Activated CD4-positive, CD25-positive, alpha-beta regulatory T cell (primary cell): ENCODE data around the gene GDF7.

Experiments used
- DNase-seq, 4 experiments: peaks; one replicate each; lab custom pipeline; 2025; lab: John Stamatoyannopoulos, UW

Gene GDF7

DNA sequence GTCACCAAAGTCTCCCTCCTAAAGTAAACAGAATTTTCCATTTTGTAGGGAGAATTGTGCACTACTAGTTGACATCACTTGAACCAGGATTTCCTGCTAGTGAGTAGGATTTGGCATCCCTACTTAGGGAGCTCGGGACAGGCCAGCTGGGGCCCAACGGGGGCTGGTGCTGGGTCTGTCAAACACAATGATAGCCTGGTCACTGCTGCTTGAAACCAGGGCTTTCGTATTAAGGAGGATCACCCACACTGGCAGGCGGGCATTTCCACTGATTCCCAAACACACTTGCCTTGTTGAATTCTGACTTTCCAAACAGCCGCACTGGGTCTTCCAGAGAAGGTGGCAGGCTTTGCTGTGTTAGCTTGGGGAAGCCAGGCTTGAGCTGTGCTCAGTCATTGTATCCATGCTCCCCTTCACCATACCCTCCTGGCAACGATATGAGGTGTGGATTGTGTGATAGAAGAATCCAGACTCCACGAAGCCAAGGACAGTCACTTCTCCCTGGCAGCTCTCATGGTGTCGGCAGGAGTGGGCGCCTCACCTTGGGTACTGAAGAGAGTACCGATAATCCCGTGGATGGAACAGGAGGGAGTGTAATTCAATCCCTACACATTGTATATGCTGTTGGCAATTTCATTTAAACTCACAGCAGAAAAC, 7.5 kb downstream of the GDF7 start:
- no peak for DNase-seq

DNA sequence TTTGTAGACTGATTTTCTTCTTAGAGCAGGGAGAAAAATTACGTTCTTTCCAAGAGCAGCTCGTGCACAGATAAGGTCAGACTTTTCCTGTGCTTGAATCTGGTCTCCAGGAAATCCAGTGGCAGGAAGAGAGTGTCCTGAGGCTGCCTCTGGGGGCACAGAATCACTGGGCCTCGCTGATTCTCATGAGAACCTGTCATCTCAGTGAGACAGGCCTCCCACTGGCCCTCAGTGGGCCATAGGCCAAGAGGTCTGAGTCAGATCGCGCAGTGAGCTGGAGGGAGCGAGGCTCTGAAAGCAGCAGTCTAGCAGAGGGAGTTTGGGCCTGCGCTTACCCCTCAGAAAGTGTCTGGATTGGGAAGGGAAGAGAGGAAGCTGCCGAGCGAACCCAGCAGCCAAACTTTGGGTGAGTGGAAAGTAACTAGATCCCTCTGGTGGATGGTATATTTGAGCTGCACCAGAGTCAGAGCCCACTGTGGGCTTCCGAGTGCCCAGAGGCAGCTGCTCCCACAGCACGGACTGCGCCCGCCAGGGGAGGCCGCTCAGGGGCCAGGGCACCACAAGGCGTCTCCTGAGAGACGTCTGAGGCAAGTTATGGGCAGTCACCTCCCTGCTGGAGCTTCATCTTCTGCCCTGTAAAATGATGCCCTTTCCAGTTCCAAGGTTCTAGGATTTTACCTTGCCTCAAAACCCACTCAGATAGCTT, 8.2 kb downstream of the GDF7 start:
- no peak for DNase-seq

DNA sequence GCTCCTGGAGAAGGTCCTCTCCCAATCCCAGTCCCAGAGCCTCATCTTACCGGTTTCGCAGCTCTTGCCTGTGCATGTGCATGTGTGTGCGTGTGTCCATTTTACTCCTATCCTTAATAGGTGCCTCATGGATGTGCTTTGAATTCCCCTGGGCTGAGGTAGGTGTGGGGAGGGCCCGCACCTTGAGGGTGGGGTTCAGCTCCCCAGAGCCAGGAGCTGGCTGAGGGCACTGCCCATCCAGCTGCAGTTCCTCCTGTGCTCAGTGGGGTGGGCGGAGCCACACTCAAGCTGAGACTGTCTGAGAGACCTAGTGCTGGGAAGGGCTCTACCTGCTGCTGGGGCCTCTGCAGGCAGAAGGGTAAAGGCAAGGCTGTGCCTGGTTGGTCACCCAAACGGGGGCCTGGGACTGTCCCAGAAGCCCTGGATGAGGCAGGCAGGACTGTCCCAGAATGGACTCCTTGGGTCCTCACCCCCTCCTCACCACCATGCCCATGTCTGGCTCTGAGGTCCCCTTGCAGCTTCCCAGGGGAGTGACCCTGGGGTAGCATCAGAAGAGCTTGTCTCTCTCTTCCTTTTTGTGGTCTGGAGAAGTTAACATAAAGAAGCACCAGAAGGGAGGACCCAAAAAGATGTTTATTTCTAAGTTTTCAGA, 8.9 kb downstream of the GDF7 start:
- no peak for DNase-seq

DNA sequence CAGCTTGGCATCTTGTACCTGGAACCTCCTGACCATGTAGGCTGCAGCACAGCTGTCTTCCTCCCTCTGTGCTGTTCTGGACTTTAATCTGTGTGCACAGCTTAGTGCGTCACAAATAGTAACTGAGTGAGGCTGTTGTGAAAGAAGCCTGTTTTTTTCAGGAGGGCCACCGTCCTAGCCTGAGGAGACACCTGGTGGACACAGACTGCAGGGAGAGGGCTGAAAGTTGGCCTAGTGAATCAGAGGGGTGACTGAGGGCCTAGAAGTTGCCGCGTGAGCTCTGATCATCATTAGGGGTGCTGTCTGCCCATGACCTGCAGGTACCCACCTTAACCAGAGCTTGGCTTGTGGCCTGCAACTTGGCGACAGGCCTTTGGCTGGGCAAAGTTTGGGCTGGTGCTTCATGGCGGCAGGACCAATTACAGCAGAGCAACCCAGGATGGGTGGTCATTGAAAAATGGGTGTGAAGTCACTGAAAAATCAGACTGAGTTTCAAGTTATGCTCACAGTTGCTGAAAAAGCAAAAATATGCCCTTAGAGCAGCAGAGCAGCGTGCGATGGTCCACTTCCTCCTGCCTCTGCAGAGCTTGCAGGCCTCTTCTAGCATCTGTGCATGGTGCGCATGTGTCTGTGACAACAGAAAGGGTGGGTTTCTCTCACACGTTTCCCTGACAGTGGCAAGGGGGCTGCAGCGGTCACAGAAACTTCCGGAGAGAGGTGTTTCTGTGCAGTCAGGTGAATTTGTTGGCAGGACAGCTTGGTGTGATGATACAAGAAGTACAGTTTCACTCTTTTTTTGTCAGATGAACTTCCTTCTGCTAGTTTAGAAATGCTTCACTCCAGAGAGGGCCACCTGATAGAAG, 9.6 kb downstream of the GDF7 start:
- no peak for DNase-seq

DNA sequence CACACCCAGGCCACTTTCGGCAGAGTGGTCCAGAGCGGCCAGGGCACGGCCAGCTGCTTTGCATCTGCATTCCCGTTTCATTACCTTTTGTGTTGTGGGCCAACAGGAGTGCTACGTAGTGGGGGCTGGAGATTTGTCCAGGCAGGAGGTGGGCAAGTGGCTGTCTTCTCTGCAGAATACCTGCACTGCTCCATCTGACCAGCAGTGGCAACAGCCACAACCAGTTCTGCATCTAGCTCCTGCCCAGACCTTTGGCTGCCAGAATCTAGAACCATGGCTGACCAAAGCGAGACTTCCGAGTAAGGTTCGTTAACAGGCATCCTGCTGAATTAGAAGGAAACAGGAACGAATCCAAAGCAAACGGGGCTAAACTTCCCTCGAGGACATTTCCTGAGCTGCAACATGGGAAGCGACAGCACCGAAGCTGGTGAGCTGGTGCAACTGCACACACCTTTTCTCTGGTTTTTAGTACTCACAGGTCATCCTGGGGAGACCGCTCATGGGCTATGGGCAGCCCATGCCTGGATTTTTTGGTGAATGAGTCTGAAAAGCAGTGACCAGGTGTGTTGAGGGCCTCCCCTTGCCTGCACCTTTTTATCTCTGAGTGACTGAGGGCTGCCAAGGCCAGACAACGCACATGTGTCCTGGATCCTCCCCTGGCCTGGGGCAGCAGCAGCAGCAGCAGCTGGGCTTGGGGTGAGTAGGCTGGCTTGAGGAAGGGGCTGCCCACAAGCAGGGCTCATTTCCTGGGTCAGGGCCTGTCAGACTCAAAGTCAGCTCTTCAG, 10.5 kb downstream of the GDF7 start:
- no peak for DNase-seq

DNA sequence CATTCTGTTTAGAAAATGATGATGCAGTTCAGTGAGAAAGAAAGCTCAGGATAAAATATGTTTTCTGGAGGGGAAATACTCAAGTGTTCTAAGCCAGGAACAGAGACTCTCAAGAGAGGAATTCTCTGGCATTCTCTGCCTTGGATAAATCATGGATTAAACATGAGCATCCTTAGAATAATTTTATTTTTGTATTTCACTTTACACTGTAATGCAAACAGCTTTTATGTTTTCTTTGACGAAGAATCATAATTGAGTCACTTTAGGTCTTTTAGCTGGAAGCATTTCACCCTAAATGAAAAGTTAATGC, 11.1 kb downstream of the GDF7 start:
- DNase-seq, result no peak

DNA sequence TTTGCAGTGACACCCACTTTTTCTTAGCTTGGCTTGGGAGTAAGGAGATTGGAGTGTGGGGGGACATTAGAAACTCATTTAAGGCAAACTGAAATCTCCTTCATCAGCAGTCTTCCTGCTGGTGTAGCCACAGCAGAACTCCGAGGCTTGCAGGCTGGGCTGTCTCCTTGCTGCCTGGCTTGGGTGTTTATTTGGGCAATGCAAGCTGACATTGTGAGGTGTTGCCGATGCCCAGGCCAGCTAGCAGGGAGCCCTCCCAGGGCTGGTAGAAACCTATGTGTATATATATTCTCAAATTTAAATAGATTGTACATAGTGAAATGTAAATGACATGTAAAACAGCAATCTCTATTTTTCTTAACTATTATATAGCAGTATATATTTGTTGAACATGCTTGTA, 11.8 kb downstream of the GDF7 start:
- DNase-seq, result no peak

DNA sequence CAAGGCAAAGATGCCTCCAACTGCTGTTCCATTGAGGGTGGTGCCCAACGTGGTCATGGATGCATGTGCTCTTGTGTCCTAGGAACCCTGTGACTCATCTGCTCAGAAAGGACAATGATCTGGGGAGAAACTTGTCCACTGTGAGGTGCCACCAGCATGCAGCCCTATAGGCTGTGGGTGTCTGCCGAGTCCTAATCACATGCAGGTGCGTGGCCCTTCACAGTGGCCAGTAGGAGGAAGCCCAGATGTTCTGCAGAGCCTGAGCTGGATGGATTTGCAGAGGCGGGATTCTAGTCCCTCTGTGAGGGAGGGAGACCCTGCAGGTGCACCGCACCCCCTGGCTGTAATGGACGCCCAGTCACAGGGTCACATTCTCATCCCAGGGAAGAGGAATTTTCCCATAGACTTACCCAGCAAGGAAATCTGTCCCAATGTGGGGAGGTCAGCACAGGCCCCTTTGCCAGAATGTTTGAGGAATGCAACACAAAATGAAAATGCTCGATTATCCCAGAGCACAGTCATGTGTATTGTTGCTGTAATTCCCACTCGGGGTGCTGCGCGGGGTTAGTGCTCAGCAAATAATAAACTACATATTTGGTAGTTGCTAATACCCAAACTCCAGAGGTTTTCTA, 13.9 kb downstream of the GDF7 start:
- no peak for DNase-seq

DNA sequence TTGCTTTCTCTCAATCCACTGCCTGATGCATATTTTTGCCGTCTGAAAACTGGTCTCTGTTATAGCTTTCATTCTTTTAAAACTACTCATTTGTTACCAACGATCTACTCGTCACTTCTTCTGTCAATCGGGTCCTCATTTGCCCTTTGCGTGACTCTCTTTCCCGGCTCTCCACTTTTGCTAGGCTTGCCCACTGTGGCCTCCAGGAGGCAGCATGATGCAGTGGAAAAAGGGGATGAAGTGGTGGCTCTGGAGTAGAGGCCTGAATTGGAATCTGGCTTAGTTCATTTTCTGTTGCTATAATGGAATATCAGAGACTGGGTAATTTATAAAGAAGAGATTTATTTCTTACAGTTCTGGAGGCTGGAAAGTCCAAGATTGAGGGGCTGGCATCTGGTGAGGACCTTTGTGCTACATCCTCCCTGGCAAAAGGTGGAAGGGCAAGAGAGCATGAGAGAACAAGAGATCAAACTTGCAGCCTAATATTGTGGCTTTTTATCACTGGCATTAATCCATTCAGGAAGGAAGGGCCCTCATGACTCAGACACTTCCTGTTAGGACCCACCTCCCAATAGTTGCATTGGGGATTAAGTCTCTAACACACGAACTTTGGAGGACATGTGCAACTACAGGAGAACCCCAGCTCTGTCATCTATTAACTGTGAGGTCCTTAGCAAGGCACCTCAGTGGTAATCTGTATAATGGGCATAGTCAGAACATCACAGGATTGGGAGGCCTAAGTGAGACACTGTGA, 15.4 kb downstream of the GDF7 start:
- no peak for DNase-seq

DNA sequence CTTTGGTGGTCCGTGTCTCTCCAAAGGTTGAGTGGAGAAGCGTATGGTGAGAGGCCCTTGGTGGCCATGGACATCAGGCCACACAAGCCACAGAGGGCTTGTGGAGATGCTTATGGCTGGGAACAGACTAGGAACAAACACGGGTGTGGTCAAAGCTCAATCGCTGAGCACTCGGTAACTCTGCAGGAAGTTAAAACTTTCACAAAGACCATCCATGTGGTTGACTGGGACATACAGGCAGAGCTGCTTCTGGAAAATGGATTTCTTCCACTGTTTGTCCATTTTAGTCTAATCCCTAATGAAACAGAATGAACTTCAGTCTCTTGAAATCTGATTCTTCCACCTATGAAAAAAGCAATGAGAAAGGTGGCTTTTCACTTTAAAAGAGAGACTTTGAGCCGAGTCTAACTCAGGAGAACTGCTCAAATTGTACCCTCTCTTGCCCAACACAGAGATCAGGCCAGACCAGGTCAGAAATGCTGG, 17.7 kb downstream of the GDF7 start:
- DNase-seq, result no peak

DNA sequence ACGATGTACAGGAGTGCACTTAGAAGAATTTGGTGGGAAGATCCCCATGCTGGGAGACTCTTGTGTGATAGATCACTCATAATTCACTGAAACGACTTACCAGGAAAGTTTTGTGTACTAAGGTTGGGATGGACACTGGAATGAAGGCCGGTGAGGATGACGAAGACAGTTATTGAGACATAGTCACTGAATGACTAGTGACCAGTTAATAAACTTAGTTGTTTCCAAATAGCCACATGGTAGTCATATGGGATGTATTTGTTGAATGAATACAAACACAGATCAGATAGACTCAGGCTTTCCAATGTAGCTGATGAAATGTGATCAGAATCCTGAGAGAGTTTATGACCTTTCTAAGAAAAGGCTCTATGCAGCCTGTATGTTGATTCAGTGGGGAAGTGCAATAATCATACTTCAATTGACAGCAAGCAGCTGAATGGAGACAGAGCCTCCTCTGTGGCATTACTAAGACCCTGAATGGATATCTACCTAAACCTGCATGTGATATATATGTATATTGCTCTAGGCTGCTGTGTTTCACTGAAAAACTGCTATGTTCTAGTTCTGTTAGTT, 20.4 kb downstream of the GDF7 start:
- DNase-seq, result no peak

DNA sequence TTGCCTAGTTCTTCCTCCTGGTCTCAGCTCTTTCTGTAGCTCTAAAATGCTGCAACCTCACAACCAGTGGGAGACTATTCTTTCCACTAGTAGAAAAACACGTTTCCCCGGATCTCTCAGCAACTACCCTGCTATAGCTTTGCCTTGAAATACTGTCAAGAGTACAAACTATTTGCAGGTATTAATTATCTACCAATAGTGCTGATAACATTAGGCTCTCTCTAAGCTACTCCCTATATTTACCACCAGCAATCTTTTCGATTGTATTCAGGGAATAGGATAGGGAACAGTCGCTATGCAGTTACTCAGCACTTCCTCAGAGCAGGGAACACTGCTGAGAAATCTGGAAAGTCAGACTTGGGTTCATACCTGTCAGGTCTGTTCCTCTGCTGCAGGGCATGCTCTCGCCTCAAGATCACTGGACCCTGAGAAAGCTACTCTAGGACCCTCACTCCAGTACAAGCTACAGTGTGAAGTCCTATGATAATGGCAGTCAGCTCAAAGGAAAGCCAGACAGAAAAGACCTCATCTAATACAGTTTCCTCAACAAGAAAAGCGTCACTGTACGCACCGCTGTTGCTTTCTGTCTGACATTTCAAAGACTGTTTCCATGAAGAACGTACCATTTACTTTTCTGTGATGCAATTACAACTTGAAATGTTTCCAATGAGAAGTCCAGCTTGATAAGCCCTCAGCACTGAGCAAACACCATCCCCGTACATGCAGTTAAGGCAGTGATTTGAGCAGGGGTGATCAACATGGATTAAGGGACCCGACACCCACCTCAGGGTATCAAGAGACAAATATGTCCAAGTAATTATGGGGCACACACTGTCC, 22.7 kb downstream of the GDF7 start:
- DNase-seq, result no peak

DNA sequence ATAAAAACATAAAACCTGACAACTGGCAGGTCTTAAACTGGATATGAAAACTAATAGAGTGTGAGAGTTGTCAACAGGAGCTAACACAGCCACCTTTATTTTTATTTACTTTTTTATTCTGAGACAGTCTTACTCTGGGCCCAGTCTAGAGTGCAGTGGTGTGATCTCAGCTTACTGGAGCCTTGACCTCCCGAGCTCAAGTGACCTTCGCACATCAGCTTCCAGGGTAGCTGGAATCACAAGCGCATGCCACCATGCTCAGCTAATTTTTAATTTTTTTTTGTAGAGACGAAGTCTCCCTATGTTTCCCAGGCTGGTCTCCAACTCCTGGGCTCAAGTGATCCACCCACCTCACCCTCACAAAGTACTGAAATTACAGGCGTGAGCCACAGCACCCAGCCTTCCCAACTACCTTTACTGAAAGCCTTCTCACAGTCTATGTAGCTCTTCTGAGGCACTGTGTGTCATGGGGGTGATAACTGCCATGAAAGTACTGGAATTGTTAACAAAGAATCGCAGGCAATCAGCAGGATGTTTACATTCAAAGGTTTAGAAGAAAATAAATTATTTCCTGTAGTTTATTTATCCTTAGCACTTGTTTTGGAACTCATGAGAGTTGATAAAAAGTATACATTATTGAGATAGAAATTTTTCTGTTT, 24.3 kb downstream of the GDF7 start:
- no peak for DNase-seq

DNA sequence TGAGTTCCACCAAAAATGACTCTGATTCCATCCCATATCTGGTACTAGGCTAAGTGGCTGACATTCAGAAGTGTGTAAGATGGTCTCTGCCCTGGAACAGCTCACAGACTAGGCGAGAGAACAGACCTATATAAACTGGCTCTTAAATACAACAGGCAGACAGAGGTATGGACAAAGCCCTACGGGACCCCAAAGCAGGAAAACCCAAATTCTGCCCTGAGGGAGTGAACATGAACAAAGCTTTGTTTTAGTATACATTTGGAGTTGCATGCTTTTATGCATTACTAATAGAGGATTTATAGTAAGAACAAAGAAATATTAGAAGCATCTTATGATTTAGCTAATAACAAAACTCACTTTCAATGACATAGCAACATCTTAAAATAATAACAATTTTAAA, 25.1 kb downstream of the GDF7 start:
- DNase-seq, result no peak

DNA sequence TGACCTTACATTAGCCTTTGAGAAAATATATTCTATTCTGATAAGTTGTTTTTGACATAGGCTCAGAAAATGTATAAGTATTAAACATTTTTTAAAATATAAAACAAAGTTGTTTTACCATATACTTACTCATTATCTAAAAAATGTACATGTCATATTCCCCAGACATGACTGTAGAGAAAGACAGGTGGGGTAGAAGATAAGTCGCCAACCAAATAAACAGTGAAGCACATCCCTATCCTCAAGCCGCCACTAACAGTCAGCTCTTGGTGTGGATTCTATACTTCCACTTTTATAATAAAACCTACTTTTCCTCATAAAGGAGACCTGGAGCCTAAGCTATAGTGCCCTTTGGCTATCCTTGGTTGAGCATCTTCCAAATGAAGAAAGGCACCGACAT, 26.4 kb downstream of the GDF7 start:
- DNase-seq, result no peak

DNA sequence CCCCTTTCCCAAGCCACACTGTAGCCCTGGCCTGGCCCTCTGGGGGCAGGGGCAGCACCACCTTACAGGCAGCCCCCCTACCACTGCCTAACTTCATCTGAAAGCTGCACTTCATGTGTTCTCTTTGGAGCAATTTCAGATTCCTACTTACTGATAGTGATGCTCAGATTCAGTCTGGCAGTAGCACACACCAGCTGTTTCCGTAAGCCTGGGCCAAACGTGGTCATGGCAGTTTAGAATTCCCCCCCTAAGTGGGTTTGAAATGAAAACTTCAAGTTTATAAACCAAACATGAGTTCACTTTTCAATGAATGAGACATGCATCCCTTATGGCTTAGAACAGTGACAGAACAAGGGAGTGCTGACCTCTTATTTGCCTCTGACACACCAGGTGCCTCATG, 29.4 kb downstream of the GDF7 start:
- DNase-seq, result no peak

DNA sequence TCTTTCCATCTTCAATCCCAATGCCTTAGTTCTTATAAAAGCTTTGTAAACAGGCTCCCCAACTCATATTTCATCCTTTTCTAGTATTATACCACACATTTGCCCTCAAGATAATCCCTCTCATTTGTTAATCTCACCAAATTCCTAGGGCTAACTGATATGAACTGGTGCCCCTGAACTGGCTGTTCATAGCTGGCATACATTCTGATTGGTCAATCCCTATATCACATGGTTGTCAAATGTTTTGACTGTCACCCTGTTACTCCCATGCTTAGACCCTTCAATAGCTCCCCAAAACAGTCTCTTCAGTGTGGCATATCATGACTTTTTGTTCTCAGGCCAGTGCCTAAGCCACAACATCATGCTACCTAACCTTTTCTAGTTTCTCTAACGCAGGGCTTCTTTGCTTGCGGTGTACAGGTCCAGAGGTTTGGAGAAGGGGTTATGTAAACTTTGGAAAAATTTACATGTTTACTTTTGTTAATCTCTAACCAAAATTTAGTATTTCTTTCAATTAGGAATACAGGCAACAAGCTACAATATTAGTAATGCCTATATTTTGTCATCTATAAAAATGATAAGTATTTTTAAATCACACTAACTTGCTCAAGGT, 30.5 kb downstream of the GDF7 start:
- no peak for DNase-seq

DNA sequence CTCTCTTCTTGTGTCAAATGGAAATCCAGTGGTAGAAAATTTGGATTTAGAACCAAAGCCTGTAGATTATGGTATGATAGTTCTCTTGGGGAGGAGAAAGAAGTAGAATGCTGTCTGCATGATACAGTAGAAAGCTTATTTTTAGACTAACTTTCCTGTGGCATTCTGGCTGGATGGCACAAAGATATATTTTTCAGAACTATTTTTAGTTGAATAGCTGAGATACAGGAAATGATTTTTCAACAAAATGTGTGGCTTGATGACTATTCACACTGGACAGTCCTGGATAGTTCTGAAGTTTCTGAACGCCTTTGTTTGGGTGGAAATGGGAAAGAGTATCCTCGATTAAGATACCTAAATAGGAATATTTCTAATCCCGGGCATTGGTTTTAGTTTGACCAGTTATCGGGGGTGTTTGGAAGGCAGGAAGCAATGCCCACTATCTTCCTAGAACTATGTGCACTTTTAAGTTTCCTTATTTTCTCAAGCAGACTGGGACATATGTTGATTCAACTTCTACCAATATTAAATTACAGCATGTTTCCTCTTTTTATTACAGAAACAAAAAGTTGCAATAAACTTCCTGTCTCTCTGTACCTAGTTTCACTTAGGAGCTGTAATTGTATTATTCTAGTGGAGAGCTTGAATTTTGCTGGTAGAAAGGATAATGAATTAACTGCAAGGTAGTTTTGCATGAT, 32.1 kb downstream of the GDF7 start:
- no peak for DNase-seq
